Gastroesophageal sphincter (tissue), 3 donors: ENCODE data around the gene POLR2F.

Experiments used
- CTCF ChIP-seq, 4 experiments: fragments of 200-600 bp in 2 of 4; fragments of 450-650 bp in 2 of 4; sonication (generic) in 1 of 4; IDR thresholded peaks; one replicate each; pipeline ENCODE4 v1.5.1; 2017 to 2019; ENCODE audit warnings: antibody characterized with exemption in 4 of 4, mild to moderate bottlenecking in 2 of 4, moderate library complexity in 2 of 4
- POLR2A ChIP-seq, 2 donors: fragments of 450-650 bp; IDR thresholded peaks; one replicate each; pipeline ENCODE4 v1.6.1; 2017; ENCODE audit warnings: antibody characterized with exemption in 2 of 2, mild to moderate bottlenecking in 2 of 2, moderate library complexity in 1 of 2
- POLR2AphosphoS5 ChIP-seq: sonication (generic); formaldehyde crosslinking; IDR thresholded peaks from one replicate; pipeline ENCODE4 v1.6.1; 2017; ENCODE audit warnings: antibody characterized with exemption

DNA sequence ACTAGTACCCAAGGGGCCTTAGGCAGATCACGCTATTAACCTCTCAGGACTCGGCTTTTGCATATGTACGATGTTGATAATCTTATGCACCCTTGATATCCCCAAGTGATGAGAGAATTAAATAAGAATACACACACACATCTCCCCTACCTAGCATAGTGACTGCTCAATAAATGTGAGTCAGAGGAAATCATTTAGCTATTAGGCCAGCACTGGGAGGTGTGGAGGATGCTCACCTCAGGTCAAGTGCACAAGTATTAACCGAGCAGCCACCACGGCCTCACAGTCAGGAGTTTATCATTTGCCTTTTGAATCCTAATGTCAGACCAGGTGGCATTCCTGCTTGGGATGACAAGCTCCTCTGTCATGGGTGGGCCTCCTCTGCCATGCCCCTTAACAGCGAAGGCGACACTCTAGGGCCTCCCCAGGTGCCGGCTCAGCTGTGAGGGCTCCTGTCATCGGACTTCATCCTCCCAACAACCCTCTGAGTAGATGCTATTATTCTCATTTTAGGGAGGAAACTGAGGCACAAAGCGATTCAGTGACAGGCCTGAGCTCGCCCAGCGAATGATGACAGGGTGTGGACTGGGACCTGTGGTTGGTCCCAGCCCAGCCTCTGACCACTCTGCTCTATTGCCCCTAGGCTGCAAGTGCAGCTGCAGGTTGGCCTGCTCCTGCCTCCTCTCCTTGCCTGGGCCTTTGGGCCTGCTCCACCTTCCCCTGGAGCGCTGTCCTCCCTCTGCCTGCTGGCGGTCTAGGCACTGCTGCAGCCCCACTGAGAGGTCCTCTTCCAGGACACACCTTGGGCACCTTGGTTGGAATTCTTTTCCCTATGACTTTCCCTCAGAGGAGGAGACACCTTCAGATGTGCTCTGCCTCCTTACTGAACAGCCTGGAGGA lies 35.9 kb downstream of the POLR2F start:
- no peak for TF ChIP-seq CTCF (IDR thresholded peaks at IDR 0.05)
- no peak for TF ChIP-seq POLR2AphosphoS5
- no peak for TF ChIP-seq POLR2A (IDR thresholded peaks at IDR 0.05)
